ENCODE measurements around the gene AGPAT4.

Gene AGPAT4

GRCh38 chr6:161218222-161218621 is 55.6 kb downstream of the AGPAT4 start:
- no peak for TF ChIP-seq CTCF (IDR thresholded peaks at IDR 0.05; ENCODE audit: borderline replicate concordance, insufficient read depth, low read depth, low read length)
- H3K4me3 ChIP-seq (ENCODE audit: low read depth, low read length) = no peak overlapping the region

GRCh38 chr6:161217628-161218027 is 56.2 kb downstream of the AGPAT4 start:
- TF ChIP-seq CTCF (IDR thresholded peaks at IDR 0.05; ENCODE audit: borderline replicate concordance, insufficient read depth, low read depth, low read length) = no peak
- H3K4me3 ChIP-seq (ENCODE audit: low read depth, low read length) = no peak overlapping the region

- no peak overlapping the region for H3K4me3 ChIP-seq (ENCODE audit: low read depth, low read length)
- no peak for TF ChIP-seq CTCF (IDR thresholded peaks at IDR 0.05; ENCODE audit: borderline replicate concordance, insufficient read depth, low read depth, low read length)
Observed at GRCh38 chr6:161216616-161217205, 57.1 kb downstream of the AGPAT4 start.

- TF ChIP-seq CTCF (IDR thresholded peaks at IDR 0.05; ENCODE audit: borderline replicate concordance, insufficient read depth, low read depth, low read length) = no peak
- no peak overlapping the region for H3K4me3 ChIP-seq (ENCODE audit: low read depth, low read length)
Observed at GRCh38 chr6:161215876-161216615, 57.8 kb downstream of the AGPAT4 start.

GRCh38 chr6:161215193-161215592 is 58.7 kb downstream of the AGPAT4 start:
- no peak overlapping the region for H3K4me3 ChIP-seq (ENCODE audit: low read depth, low read length)
- TF ChIP-seq CTCF (IDR thresholded peaks at IDR 0.05; ENCODE audit: borderline replicate concordance, insufficient read depth, low read depth, low read length) = no peak

- no peak overlapping the region for H3K4me3 ChIP-seq (ENCODE audit: low read depth, low read length)
- no peak for TF ChIP-seq CTCF (IDR thresholded peaks at IDR 0.05; ENCODE audit: borderline replicate concordance, insufficient read depth, low read depth, low read length)
Observed at GRCh38 chr6:161214722-161215121, 59.1 kb downstream of the AGPAT4 start.

GRCh38 chr6:161212902-161213301 is 61.0 kb downstream of the AGPAT4 start:
- no peak overlapping the region for H3K4me3 ChIP-seq (ENCODE audit: low read depth, low read length)
- no peak for TF ChIP-seq CTCF (IDR thresholded peaks at IDR 0.05; ENCODE audit: borderline replicate concordance, insufficient read depth, low read depth, low read length)

All from GM12875 (cell line).